ENCODE results near the gene ZXDC.
A peak's percentile ranks its signal among the peaks of the same experiment; 100 is the strongest.

ZXDC gene

GRCh38 chr3:126488185-126488584 is 12.5 kb upstream of the ZXDC start:
- DNase-seq, result no peak

- no peak for DNase-seq
These were observed 11.6 kb upstream of the ZXDC start for GRCh38 chr3:126487151-126487771.

- no peak for DNase-seq
These were observed 10.7 kb upstream of the ZXDC start for GRCh38 chr3:126486360-126486847.

GRCh38 chr3:126485956-126486355 is 10.3 kb upstream of the ZXDC start:
- DNase-seq, result no peak

- DNase-seq, result no peak
These were observed 9.6 kb upstream of the ZXDC start for GRCh38 chr3:126485176-126485897.

- no peak for DNase-seq
These were observed 9.0 kb upstream of the ZXDC start for GRCh38 chr3:126484662-126485061.

GRCh38 chr3:126484148-126484547 is 8.5 kb upstream of the ZXDC start:
- DNase-seq, result no peak

GRCh38 chr3:126483321-126483761 is 7.7 kb upstream of the ZXDC start:
- DNase-seq, result no peak

GRCh38 chr3:126482503-126483255 is 7.0 kb upstream of the ZXDC start:
- no peak for DNase-seq

GRCh38 chr3:126481808-126482502 is 6.3 kb upstream of the ZXDC start:
- no peak for DNase-seq

- DNase-seq, result no peak
These were observed 5.2 kb upstream of the ZXDC start for GRCh38 chr3:126480861-126481260.

GRCh38 chr3:126480206-126480605 is 4.5 kb upstream of the ZXDC start:
- DNase-seq, result no peak

- no peak for DNase-seq
These were observed 4.0 kb upstream of the ZXDC start for GRCh38 chr3:126479642-126480041.

- DNase-seq, result no peak
These were observed 3.1 kb upstream of the ZXDC start for GRCh38 chr3:126478581-126479310.

- DNase-seq, result no peak
These were observed 1.3 kb upstream of the ZXDC start for GRCh38 chr3:126477061-126477380.

GRCh38 chr3:126476166-126477060 is 722 bp upstream of the ZXDC start:
- peak; percentile 44 for DNase-seq

GRCh38 chr3:126474498-126475412 is 936 bp downstream of the ZXDC start:
- no peak for DNase-seq

GRCh38 chr3:126473292-126474168 is 2.2 kb downstream of the ZXDC start:
- no peak for DNase-seq

GRCh38 chr3:126472277-126473006 is 3.2 kb downstream of the ZXDC start:
- peak; percentile 91 for DNase-seq
